ENCODE results near the gene MATCAP1.
A peak's percentile ranks its signal among the peaks of the same experiment; 100 is the strongest.

MATCAP1 gene

DNA sequence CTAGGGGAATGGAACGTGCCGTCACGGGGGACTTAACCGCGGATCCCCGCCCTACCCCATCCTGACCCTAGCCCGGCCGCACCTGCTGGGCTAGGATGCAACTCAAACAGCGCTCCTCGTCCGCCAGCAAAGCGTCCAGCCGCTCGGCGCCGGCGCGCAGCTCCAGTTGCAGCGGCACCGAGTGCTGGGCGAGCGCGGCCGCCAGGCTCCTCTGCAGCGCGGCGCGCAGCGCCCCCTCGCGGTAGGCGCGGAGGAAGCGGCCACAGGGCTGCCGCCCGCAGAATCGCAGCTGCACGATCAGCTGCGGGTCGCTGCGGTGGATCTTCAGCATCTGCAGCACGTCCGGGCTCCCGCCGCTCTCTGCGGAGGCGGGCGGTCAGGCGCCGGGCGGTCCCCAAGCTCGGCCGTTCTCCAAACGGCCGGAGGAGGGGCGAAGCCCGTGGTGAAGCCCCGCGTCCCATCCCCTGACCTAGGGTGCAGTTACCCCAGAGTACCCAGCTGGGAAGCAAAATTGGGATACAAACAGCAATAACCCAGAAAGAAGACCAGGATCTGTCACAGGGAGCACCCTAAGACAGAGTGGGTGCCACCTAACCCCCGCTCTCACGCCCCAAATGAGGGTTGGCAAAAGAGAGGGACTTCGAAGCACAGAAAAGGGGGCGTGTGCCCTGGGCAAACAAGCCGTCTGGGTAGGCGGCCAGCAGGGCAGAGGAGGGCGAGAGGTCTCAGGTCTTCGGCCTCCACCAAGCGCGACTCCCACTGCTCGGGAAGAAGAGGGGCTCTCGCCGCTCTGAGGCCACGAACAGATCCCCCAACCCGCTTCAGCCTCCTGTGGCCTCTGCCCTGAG lies 28.2 kb downstream of the MATCAP1 start:
- peak; percentile 76 for DNase-seq (ENCODE audit: low read depth)
- TF ChIP-seq, protein P1, sequence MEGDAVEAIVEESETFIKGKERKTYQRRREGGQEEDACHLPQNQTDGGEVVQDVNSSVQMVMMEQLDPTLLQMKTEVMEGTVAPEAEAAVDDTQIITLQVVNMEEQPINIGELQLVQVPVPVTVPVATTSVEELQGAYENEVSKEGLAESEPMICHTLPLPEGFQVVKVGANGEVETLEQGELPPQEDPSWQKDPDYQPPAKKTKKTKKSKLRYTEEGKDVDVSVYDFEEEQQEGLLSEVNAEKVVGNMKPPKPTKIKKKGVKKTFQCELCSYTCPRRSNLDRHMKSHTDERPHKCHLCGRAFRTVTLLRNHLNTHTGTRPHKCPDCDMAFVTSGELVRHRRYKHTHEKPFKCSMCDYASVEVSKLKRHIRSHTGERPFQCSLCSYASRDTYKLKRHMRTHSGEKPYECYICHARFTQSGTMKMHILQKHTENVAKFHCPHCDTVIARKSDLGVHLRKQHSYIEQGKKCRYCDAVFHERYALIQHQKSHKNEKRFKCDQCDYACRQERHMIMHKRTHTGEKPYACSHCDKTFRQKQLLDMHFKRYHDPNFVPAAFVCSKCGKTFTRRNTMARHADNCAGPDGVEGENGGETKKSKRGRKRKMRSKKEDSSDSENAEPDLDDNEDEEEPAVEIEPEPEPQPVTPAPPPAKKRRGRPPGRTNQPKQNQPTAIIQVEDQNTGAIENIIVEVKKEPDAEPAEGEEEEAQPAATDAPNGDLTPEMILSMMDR (IDR thresholded peaks at IDR 0.05; ENCODE audit: insufficient read depth, low read depth, low read length, missing control alignments): peak; percentile 50
- peak overlapping the region; percentile 16 for H3K4me3 ChIP-seq (ENCODE audit: low read length)

DNA sequence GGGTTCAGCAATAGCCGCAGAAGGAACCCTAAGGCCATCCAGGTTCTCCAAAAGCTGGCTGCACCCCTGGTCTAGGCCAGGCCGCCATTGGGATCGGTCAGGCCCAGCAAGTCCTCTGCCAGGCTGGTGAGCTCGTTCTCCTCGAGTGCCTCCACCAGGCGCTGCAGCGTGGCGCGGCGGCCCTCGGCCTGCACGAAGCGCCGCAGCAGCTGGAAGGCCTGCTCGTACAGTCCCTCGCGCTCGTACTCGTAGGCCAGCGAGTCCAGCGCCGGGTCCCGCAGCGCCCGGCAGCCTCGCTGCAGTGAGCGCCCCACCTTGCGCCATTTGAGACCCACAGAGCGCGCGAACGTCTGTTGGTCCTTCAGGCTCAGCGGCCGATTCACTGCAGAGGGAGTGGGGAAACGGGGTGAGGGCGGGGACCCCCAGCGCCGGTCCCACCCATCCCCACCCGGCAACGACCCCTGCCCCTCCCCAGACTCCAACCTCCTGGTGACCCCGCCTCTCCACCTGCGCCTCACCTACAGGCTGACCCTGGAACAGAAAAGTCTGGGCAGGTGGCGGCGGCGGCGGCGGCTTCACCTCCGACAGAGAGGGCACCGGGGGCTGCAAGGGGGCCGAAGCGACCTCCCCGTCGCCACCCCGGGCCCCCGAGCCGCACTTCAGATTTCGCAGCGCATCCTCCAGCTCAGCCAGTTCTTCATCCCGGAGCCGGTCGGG lies 29.0 kb downstream of the MATCAP1 start:
- peak overlapping the region; percentile 16 for H3K4me3 ChIP-seq (ENCODE audit: low read length)
- TF ChIP-seq, protein P1 (IDR thresholded peaks at IDR 0.05; ENCODE audit: insufficient read depth, low read depth, low read length, missing control alignments): no peak

DNA sequence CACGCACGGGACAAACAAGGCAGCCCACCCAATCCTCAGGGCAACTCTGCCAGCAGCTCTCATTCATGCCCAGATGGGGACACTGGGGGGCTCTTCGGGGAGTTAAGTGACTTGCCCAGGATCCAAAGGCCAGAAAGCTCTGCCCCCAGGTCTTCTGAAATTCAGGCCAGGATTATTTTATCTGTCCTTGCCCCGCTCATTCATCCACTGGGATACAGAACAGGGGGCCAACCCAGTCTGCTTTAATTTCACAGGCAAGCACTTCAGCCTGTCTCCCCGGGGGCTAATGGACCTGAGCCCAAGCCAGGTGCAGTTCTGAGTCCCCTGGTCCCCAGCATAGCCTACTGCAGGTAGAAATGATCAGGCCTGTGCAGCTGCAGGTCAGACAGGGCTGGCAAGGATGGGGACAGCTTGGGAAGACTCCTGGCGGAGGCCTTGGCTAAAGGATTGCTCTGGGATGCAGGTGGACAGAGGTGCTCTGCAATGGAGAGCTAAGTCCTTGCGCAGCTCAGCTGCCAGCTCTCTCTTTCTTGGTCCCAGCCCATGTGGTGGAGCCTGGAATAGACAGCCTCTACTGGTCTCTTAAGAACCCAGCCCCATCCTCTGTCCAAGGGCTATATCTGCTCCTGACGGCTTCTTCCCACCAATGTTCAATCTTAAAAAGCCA lies 32.2 kb downstream of the MATCAP1 start:
- TF ChIP-seq, protein P1 (IDR thresholded peaks at IDR 0.05; ENCODE audit: insufficient read depth, low read depth, low read length, missing control alignments): peak; percentile 9
- no peak overlapping the region for H3K4me3 ChIP-seq (ENCODE audit: low read length)
- DNase-seq (ENCODE audit: low read depth): no peak

More for the DNA sequence above, 29.0 kb downstream of the MATCAP1 start:
- no peak for DNase-seq (ENCODE audit: low read depth)

DNA sequence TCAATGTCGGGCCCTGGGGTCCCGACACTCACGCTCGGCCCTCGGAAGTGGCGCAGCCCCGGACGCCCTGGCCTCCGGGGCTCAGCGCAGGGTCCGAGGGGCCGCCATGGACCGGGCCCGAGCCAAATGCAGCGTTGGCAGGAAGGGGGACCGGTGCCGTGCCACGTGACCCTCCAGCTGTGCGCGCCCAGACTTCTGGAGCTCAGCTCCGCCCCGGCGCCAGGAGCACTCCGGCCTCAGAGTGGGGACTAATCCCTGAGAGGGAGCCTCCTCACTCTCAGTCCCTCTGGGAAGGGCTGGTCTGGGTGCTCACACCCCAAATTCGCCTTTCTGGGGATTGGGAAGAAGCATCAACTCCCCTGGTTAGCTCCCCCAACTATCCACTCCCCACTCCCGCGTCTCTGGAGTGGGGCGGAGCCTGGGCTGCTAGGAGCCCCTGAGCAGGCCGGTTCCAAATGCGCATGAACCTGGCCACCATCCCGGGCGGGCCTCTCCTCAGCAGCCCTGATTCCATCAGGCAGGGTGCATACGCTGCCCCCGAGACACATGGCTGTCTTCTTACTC lies 32.8 kb downstream of the MATCAP1 start, which contains the start of gene B3GNT9:
Gene B3GNT9 (minus strand): TSS at position 166 of the 564 bp plus-strand sequence. CDS start 513 bp downstream, outside the sequence.
- DNase-seq (ENCODE audit: low read depth): peak; percentile 59
- peak within 1 kb of the TSS; percentile 55 for H3K4me3 ChIP-seq (ENCODE audit: low read length)
- TF ChIP-seq, protein P1 (IDR thresholded peaks at IDR 0.05; ENCODE audit: insufficient read depth, low read depth, low read length, missing control alignments): no peak

DNA sequence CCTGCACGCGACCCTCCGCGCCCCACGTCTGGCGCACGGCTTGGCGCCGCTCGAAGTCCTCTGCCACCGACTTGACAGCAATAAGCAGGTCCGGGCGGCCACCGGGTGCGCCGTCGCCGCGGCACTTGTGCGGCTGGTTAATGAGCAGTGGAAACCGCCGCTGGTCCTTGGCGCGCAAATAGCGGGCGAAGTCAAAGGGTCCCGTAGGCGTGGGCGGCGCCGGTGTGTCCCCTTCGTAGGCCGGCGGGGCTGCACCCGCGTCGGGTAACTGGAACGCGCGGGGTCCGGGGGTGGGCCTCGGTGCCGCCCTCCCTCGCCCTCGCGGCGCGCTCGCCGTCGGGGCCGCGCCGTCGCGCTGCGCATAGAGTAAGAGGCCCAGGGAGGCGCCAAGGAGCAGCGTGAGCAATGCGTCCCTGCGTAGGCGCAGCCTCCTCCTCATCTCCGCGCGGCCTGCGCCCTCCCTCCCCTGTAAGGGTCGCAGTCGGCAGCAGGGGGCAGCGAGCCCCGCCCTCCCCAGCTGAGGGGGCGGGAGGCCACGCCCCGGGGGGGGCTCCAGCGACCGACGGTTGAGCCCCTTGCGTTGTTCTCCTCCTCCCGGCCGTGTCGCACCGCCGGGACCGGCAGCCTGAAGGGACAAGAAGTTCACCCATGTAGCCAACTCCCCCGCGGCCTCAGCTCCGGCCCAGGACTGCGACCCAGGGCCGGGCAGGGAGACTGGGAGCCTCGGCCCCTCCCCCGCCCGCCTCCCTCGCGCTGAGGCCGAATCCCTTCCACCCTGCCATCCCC lies 33.5 kb downstream of the MATCAP1 start:
- peak; percentile 42 for DNase-seq (ENCODE audit: low read depth)
- peak overlapping the region; percentile 55 for H3K4me3 ChIP-seq (ENCODE audit: low read length)
- TF ChIP-seq, protein P1 (IDR thresholded peaks at IDR 0.05; ENCODE audit: insufficient read depth, low read depth, low read length, missing control alignments): no peak

Measured in epithelial cell of esophagus (primary cell).